Activated T-cell treated with anti-CD3 and anti-CD28 coated beads, Interleukin-2, amount 50 U/mL, for 1 hour (primary cell): ENCODE results near the gene RIPPLY2.
"Not testable (repeated sequence)": the region's sequence is repeated elsewhere in the genome, so short reads cannot be mapped to it uniquely, and the experiment has no call there.

Experiments used
- DNase-seq: peaks from one replicate; pipeline ENCODE4 v3.0.0-alpha.2; 2020

Gene RIPPLY2, protein sequence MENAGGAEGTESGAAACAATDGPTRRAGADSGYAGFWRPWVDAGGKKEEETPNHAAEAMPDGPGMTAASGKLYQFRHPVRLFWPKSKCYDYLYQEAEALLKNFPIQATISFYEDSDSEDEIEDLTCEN

DNA sequence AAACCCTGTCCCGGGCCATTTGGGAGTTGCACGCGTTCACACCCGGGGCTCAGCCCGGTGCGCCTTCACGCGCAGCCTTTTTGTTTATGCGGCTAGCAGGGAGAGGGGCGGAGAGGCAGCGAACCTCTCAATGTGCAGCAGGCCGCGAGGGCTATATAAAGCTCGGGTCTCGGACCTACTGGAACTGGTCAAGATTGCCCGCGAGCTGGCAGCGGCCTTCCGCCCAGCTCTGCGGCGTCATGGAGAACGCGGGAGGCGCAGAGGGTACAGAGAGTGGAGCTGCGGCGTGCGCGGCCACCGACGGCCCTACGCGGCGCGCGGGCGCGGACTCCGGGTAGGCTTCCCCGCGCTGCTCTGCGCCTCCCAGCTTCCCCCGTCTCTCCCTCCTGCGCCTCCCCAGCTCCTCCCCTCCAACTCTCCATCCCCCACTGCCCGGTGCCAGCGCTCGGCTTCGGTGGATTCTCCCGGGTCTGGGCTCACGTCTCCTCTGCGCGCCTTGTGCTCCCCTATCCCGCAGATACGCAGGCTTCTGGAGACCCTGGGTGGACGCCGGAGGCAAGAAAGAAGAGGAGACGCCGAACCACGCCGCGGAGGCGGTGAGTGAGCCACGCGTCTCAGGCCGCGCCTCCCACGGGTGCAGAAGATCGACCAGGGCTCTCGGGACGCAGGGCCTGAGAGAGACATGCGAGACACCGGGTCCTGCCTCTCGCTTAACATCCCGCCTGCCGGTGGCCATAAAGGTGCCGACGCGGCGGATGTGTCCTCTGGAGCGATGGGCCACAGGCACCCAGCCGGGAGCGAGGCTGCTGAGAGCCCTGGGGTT, at the start of gene RIPPLY2:
TSS of gene RIPPLY2 (plus strand) at position 183 of the 823 bp plus-strand sequence. CDS start at position 240, 57 bp downstream.
- DNase-seq, result no peak

DNA sequence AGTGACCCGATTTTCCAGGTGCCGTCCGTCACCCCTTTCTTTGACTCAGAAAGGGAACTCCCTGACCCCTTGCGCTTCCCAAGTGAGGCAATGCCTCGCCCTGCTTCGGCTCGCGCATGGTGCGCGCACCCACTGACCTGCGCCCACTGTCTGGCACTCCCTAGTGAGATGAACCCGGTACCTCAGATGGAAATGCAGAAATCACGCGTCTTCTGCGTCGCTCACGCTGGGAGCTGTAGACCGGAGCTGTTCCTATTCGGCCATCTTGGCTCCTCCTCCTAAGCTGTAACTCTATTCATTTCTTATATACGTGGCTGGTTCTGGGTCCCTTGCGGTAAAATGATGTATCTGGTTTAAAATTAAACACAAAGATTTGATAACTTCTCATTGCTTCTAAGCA, 49.7 kb upstream of the RIPPLY2 start:
- DNase-seq, result not testable (repeated sequence)

DNA sequence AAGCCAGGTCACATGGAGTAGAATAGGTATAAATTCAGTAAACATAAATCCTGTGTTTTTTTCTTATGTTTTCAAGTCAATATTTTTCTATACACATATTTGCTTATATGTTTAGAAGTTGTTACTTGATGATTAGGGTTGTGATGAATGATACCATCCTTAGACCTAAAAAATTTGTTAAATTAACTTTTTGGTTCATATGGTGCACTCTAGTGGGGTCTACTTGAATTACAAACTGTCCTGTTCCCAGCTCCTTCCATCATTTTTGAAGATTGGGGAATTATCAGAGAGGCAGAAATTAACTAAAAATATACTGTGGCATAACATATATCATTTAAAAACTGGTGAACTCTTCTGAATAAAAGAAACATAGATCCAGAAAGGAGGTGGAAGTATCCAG, 48.3 kb upstream of the RIPPLY2 start:
- no peak for DNase-seq

DNA sequence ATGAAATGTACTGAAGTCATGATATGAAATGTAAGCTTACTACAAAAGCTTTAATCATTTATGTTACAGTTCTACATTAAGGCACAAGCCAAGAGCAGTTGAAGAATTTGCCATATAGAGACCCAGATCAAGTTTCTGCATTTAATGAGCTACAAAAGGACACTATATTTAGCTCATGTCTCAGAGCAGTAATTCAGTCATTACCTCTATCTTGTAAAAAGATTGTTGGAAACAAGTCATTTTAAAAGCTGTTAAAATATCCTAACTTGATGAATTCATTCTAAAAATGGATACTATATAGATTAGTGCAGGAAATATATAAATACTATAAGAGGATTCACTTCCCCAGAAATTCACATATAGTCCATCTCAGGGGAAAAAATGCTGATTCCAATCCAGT, 45.2 kb upstream of the RIPPLY2 start:
- DNase-seq, result no peak

DNA sequence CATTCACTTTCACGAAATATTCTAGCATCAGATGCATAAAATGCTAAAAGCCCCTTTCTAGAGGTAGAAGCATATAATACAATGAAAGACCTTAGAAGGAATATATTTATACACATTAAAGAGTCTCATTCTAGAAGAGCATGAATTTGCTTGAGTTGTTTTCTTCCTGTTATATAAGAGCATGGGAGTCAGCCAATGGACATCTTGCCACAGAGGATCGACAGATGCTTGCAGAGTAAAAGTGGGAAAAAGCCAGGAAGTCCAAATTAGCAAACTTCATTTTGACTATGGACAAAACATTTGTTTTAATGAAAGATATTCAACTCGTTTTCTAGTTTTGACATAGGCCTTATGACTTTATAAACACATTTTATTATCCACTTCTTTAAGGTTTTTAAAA, 44.2 kb upstream of the RIPPLY2 start:
- no peak for DNase-seq

DNA sequence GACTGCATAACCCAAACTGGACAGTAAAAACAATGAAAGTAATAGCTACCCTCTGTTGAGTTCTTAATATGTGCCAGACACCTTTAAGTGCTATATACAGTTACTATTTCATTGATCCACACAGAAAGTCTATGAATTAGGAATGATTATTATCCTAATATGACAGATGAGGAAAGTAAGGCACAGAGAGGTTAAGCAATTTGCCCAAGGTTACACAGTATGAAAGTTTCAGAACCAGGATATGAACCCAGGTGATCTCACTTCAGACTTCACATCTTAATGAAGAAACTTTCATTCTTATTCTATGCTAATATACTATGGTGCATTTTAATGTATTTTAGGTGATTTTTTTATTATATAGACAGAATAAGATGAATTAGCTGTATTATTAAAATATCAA, 40.6 kb upstream of the RIPPLY2 start:
- no peak for DNase-seq

DNA sequence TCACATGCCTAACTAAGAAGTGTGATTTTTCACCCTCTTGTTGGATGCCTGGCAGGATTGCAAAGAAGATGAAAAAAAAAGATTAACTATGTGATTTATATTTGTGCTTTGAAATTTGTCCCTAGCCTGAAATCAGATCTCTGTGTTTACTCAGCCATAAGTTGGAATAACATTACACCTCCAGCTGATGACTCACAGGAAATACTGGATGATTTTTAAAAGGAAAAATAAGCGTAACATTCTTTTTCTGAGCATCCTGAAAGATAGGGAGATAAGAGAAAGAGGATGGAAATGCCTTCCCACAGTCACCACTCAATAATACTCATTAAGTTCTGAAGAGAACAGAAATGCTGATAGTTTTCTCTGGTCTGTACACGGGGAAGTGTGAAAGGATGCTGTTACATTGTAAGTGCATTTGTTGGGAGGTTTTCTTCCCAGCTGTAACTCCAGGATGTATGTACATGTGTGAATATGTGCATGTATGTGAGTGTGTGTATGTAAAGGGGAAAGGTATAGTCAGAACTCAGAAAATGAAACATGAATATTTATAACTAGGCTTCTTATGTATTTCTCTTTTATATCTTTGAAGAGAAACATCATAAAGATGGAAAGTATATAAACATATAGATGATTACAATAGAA, 37.4 kb upstream of the RIPPLY2 start:
- DNase-seq, result no peak

DNA sequence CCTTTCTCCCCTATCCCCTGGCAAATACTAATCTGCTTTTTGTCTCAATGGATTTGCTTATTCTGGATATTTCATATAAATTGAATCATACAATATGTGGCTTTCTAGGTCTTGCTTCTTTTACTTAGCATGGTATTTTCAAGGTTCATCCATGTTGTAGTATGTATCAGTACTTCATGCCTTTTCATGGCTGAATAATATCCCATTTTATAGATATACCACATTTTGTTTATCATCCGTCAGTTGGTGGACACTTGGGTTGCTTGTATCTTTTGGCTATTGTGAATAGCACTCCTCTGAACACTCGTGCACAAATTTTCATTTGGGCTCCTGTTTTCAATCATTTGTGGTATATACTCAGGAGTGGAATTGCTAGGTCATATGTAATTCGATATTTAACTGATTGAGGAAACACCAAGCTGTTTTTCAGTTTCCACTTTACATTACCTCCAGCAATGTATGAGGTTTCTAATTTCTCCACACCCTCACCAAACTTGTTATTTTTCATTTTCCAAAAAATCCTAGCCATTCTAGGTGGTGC, 30.5 kb upstream of the RIPPLY2 start:
- no peak for DNase-seq

DNA sequence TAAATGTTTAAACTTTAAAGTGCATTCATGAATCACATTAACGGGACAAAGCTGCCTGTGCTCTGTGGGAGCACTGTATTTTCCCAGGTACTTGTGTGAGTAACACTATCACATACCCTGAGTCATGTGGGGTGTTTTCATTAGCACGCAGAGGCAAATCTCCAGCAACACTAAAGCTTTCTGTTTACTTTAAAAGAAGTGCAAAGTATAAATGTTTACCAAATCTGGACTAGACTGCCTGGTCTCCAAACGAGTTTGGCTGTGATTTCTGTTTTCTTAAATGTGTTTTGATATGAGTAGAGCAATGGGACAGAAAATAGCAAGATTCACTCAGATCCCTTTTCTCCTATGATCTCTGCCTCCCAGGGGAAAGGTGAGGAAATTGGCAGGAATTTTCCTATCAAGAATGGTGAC, 28.8 kb upstream of the RIPPLY2 start:
- no peak for DNase-seq

DNA sequence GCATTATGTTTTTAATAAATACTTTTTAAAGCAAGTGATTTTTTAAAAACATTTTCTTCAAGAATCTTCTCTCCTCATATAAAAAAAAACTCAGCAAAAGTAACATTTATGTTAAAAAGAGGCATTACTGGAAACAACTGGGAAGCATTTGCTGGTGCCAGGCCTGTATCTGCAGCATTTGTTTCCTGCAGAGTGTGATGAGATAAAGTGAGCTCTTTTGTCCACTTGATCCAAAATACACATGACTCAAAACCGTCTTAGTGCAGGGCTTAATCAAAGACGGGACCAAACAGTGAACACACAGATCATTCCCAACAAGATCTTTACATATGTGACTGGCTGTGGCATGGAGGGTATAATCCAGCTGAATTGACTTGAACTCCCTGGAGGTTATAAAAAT, 28.3 kb upstream of the RIPPLY2 start:
- no peak for DNase-seq

DNA sequence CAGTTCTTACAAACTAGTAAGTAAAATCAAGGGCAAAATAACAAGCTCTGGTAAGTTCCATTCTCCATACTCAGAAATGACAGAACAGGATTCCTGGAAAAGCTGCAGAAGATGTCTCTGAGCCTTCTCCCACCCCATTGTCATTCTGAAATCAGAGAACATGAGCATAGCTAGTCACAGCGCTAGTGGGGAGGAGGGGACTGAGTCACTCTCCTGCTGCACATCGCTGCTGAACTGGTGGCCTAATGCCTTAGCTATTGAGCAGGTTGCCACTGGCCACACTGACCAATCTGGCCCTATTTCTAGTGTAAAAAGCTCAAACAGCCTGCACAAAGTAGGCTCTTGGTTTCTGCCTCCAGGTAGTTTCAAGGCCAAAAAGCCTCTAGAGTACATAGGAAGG, 26.1 kb upstream of the RIPPLY2 start:
- DNase-seq, result no peak

DNA sequence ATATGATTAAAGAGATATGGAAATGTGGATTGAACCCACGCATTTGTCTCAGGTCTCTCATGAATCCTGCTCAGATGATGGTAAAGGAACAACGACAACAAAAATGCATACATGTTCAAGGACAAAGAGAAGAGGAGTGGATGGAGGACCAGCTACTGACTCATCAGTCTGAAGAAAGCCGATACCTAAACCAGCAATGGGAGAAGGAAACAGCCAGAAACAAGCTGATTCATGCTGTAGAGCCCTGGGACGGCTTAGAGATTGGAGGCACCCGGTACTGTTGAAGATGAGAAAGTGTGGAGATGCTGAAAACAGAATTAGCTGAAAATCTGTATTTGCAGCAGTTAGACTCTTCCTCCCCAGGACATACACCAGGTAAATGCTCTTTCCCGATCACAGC, 14.4 kb upstream of the RIPPLY2 start:
- no peak for DNase-seq

DNA sequence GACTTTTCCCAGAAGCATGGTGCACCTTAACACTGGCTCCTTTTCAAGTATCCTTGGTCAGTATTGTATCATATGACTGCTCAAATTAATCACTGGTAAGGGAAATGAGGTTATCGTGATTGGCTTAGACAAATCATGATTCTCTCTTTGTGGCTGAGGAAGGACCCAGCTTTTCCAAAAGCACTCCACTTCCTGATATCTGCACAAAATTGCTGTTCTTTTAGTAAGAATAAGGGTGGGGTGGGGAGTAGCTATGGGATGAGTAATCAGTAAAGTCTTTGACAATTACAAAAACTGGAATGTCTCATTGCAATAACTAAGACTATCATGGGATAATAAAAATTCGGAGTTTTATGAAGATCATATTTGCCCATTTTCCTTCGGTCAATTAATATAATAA, 9.0 kb upstream of the RIPPLY2 start:
- no peak for DNase-seq

DNA sequence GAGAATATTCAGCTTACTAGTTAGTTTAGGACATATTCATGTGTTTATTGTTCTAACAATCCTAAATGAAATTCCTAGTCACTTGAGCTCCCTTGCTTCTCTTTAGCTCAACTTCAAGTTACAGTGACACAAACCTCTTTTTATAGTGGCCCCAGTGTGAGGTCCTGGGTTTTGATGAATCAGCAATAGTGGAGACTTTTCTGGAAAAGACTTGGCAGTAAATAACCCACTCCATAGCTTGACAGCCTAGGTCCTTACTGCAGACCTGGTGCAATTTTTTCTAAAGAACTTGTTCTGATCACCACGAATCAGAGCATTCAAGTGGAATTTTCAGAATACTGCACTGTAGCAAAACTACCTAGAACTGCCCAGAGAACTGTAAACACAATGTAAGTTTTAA, 6.9 kb upstream of the RIPPLY2 start:
- no peak for DNase-seq

DNA sequence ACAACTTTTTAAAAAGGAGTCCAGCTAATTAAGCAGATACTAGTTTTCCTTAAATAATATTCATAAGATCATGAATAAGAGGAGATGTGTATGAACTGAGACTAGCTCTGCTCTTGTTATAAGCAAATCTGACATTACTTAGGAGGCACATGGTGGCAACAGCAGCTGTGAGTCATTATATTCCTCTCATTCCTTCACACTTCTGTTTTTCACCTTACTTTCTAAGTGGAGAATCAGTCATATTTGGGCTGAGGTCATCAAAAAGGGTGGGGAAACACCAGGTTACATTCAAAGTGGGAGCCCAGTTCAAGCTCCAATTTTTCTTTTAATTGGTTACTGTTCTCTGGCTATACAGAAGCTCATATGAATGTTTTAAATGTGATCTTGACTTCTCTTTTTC, 6.0 kb upstream of the RIPPLY2 start:
- no peak for DNase-seq

DNA sequence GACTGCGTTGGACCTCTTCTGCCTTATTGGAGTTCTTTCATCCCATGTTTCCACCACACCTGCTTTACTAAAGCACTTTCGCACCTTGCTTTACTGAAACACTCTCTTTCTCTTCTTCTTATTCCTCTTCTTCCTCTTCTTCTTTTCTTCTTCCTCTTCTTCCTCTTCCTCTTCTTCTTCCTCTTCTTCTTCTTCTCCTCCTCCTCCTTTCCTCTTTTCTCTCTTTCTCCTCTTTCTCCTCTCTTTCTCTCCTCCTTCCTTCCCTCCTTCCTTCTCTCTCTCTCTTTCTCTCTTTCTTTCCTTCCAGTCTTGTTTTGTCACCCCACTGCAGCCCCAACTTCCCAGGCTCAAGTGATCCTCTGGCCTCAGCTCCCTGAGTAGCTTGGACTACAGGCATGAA, 4.0 kb upstream of the RIPPLY2 start:
- no peak for DNase-seq

DNA sequence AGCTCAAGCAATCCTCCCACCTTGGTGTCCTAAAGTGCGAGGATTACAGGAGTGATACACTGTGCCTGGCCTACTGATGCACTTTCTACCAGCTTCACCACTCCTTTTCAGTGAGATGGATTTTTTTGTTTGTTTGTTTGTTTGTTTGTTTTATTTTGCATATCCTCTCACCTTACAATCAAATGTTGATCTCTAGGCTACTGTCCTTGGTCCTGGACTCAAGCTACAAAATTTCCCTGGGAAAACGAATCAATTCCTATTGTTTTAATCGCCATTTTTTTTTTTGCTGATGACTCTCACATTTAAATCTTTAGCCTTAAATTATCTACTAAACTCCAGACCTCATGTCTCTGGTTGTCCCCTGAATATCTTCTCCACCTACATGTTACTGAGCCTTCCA, 3.5 kb upstream of the RIPPLY2 start:
- DNase-seq, result no peak

DNA sequence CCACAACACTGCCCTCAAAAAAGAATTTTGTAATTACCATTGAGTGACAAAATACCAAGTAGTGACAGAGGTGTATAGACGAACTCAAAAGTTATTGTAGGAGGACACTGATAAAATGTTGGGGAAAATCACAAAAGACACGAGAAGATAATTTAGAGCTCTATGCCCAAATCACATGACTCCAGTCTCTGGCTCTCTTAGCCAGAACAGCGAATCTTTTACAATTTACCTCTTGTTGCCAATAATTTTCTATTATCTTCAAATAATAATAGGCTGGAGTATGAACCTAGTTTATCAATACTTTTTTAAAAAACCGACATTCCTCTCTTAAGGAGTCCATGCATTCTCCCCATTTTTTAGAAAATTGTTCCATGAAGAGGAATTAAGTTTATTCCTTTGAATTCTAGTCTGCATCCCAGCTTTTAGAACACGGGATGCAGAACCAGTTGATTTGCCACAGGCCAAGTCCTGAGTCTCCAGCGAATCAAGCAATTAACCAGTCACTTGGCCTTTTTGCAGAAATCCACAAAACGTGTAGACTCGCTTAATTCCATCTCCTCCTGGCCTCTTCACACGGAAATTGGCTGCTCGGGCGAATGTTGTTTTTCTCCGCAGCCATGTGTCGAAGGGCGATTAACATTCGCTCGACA, 507 bp upstream of the RIPPLY2 start:
- no peak for DNase-seq

DNA sequence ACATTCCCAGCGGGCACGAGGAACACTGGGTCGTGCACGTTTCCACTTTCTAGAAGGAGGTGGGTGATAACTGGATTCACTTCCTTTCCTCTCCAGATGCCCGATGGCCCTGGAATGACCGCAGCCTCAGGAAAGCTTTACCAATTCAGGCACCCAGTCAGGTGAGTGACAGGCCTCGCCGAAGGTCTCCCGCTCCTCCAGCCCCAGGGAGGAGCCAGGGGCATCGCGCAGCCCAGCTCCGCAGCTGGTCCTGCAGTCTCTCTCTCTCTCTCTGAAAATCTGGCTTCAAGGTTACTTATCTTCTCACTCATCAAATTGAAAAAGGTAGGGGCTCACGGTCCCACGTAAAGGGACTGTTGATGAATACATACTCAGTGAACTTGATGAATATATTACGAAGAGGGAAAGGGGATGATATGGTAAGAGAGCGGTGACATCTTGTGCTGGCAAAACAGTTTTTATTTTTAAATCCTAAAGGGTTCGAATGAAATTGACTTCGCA, 891 bp downstream of the RIPPLY2 start:
- no peak for DNase-seq

DNA sequence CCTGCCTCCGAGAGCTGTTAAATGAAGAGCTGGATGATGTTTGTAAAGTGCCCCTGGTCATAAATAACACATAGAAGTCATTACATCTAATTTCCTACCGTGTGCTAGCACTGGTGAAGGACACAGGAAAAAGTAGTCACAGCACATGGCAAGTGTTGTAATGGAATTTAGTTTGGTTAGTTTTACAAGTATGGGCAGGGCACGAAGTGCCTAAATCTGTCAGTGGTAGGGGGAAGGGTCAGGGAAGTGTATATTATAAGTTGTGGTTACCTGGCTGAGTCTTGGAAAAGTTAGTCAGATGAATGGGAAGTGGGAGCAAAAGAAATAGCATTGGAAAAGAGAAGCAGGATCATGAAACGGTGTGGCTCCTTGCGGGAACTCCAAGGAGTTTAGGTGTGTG, 1.6 kb downstream of the RIPPLY2 start:
- DNase-seq, result no peak

DNA sequence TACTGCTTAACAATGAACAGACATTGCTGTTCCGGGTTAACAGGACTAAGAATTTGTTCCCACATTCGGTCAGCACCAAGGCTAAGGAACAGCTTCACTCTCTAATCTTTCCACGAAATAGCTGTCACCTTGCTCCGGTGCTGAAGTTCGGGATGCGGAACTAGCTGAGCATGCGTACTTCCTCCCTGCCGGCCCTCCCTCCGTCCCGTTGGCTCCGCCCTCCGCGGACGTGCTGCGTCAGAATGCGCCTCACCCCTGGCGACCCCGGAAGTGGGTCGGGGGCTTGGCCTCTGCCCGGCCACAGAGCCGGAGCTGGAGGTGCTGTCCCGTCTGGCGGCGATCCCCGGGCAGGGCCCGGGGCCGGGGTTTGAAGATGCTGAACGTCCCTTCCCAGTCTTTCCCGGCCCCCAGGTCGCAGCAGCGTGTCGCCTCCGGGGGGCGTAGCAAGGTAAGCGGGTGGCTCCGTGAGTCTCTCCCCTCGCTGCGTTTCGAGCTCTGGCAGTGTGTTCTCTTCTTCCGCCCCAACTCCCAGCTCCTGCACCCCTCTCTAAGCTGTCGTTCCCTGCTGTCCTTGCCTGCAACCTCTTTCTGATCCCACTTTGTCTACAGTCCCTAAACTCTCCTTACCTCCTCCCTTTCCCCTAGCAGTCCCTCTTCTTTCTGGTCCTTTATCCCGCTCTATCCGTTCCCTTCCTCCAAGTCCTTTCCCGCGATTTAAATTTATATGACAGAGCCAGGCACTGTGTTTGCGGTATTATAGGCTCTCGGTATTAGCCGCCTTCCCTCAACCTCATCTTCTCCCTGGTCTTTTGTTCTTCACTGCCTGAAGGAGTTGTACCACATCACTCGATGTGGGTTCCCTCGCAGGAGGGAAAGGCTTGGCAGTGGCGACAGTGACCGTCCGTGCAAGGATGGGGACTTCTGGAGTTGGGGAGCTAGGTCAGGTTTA, 6.5 kb downstream of the RIPPLY2 start, which contains the start of gene CYB5R4:
TSS of gene CYB5R4 (plus strand) at position 280 of the 949 bp plus-strand sequence. CDS start at position 374, 94 bp downstream.
- peak; percentile 94 for DNase-seq

DNA sequence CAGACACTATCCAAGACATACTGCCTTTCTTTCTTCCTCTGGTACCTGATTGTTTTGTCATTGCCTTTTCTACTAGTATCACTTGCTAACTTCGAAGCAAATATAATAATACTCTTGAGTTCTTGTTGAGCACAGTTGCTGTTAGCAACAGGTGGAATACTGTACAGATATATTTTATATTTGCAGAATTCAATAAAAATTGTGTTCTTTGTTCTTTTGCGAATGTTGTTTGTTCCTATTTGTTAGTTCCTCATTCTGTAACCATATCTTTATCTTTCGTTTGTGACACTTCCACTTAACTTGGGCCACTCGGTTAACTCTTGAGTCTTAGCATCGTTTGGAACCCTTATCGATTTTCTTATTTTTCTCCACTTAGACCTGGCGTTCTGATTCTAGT, 7.2 kb downstream of the RIPPLY2 start:
- DNase-seq, result no peak
